ENCODE data around the gene ZNF268.

- TF ChIP-seq CTCF (IDR thresholded peaks at IDR 0.05) (no peak), ZFX (IDR thresholded peaks at IDR 0.05; ENCODE audit: borderline replicate concordance) (no peak)
These were observed 53.7 kb downstream of the ZNF268 start for GRCh38 chr12:133234971-133235370.

Data from 22Rv1 (cell line).